ENCODE data around the gene ATF2. TPM values are rescaled to one million over a fixed set of nuclear protein-coding genes. Genes with fewer than 3 reads are reported as not detected.
A peak's percentile ranks its signal among the peaks of the same experiment; 100 is the strongest.

ATF2 gene
- total RNA-seq, 2 donors from 2014 or later, result 32.4 to 46.4 TPM

DNA sequence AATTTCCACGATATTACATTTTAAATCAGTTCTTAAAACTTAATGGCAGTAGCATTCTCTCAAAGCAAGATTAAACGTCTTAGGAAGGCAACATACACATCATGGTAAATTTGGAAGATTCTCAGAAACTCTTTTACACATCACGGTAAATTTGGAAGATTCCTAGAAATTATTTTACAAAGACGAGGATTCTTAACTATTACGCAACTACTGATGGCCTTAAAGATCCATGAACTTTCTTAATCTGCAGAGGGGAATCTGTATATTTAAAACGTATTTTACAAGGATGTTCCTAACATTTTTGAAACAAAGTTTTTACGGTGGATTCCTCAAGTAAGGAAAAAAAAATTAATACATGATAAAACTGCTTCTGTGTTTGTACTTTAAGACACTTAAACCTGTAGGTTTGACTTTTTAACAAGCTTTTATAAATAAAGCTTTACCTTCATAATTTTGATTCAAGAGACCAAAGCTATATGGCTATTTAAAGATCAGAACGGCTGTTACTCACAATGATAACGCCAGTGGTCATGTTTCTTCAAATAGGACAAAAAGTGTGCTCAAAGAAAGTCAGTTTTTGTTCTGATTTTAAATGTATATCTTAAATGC is 1.7 kb downstream of the ATF2 start:
- H3K9ac ChIP-seq (ENCODE audit: low read depth in 2 of 2, low read length in 2 of 2), result no peak overlapping the region
- H3K4me1 ChIP-seq, result no peaks in the 10 kb centered on the region
- intact Hi-C loops (cut with DNase I), result no loop called here
- no peak overlapping the region for H3K4me3 ChIP-seq
- TF ChIP-seq, protein P1, sequence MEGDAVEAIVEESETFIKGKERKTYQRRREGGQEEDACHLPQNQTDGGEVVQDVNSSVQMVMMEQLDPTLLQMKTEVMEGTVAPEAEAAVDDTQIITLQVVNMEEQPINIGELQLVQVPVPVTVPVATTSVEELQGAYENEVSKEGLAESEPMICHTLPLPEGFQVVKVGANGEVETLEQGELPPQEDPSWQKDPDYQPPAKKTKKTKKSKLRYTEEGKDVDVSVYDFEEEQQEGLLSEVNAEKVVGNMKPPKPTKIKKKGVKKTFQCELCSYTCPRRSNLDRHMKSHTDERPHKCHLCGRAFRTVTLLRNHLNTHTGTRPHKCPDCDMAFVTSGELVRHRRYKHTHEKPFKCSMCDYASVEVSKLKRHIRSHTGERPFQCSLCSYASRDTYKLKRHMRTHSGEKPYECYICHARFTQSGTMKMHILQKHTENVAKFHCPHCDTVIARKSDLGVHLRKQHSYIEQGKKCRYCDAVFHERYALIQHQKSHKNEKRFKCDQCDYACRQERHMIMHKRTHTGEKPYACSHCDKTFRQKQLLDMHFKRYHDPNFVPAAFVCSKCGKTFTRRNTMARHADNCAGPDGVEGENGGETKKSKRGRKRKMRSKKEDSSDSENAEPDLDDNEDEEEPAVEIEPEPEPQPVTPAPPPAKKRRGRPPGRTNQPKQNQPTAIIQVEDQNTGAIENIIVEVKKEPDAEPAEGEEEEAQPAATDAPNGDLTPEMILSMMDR (IDR thresholded peaks at IDR 0.05), result no peak
- H3K27ac ChIP-seq, result no peak overlapping the region
- H3K9me3 ChIP-seq, result no peaks in the 10 kb centered on the region
- H3K27me3 ChIP-seq, result no peaks in the 10 kb centered on the region
- no peaks in the 10 kb centered on the region for H3K36me3 ChIP-seq
- no peak for DNase-seq

DNA sequence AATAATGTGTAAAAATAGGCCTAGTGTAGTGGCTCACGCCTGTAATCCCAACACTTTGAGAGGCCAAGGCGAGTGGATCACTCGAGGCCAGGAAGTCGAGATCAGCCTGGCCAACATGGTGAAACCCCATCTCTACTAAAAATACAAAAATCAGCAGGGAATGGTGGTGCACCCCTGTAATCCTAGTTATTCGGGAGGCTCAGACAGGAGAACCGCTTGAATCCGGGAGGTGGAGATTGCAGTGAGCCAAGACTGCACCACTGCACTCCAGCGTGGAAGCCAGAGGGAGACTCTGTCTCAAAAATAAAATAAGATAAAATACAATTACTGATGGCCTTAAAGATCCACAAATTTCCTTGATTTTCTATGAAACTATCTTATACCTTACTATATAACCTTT is 3.8 kb downstream of the ATF2 start:
- intact Hi-C loops (cut with DNase I), result no loop called here
- DNase-seq, result no peak
- Histone ChIP-seq H3K9me3 (no peaks in the 10 kb centered on the region), H3K27me3 (no peaks in the 10 kb centered on the region), H3K4me3 (no peak overlapping the region), H3K27ac (no peak overlapping the region), H3K9ac (ENCODE audit: low read depth in 2 of 2, low read length in 2 of 2) (no peak overlapping the region), H3K36me3 (no peaks in the 10 kb centered on the region), H3K4me1 (no peaks in the 10 kb centered on the region)
- TF ChIP-seq, protein P1 (IDR thresholded peaks at IDR 0.05), result no peak

DNA sequence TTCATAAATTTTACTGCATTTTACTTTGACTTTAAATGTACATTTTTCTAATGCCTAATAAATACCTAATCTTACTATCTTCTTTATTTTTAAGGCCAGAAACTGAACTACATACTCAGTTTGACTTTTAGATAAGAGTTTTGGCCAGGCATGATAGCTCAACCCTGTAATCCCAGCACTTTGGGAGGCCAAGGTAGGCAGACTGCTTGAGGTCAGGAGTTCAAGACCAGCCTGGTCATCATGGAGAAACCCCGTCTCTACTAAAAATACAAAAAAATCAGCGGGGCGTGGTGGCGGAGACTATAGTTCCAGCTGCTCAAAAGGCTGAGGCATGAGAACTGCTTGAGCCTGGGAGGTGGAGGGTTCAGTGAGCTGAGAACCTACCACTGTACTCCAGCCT is 9.1 kb downstream of the ATF2 start:
- TF ChIP-seq, protein P1 (IDR thresholded peaks at IDR 0.05), result no peak
- H3K27me3 ChIP-seq, result no peaks in the 10 kb centered on the region
- H3K36me3 ChIP-seq, result no peaks in the 10 kb centered on the region
- H3K9me3 ChIP-seq, result no peaks in the 10 kb centered on the region
- DNase-seq, result no peak
- no peak overlapping the region for H3K27ac ChIP-seq
- intact Hi-C loops (cut with DNase I), result no loop called here
- H3K4me3 ChIP-seq, result no peak overlapping the region
- no peaks in the 10 kb centered on the region for H3K4me1 ChIP-seq
- no peak overlapping the region for H3K9ac ChIP-seq (ENCODE audit: low read depth in 2 of 2, low read length in 2 of 2)

DNA sequence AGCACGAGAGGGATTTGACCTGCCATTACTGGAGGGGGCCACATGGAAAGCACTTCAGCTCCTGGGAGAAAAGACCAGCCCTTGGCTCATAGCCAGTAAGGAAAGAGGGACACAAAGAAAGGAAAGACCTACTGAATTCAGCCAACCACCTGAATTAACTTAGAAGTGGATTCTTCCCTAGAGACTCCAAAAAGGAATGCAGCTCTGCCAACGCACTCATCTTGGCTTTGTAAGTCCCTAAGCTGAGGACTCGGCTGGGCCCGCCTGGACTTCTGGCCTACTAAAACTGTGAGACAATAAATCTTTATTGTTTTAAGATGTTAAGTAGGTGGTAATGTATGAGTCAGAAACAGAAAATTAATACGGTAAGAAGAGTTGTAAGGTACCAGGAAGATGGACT is 11.5 kb downstream of the ATF2 start:
- peak; percentile 47 for DNase-seq
- H3K9ac ChIP-seq (ENCODE audit: low read depth in 2 of 2, low read length in 2 of 2), result no peak overlapping the region
- peak overlapping the region; percentile 28 for H3K27ac ChIP-seq
- no peak overlapping the region for H3K4me3 ChIP-seq
- H3K27me3 ChIP-seq, result no peaks in the 10 kb centered on the region
- TF ChIP-seq, protein P1 (IDR thresholded peaks at IDR 0.05), result no peak
- no peaks in the 10 kb centered on the region for H3K9me3 ChIP-seq
- H3K4me1 ChIP-seq, result no peaks in the 10 kb centered on the region
- no peaks in the 10 kb centered on the region for H3K36me3 ChIP-seq
- intact Hi-C loops (cut with DNase I), result no loop called here

DNA sequence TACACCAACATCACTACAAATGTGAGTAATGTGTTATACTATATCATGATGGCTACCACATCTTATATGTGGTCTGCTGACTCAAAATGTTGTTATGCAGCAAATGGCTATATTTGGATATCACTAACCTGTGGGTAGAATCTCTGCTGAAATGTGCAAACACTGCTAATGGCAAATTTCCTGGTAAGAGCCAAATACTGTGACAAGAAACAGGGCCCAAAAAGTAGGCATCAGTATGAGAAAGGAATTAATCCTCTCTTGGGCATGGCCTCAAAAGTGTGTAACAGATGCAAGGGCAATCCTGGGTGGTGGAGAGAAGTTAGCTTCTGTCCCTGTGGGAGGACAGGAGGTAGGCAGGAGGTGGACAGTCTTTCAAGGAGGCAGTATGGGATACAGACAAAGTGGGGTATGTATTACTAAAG is 13.3 kb downstream of the ATF2 start:
- Histone ChIP-seq H3K4me1 (no peaks in the 10 kb centered on the region), H3K27me3 (no peaks in the 10 kb centered on the region), H3K4me3 (no peak overlapping the region), H3K9me3 (no peaks in the 10 kb centered on the region), H3K27ac (no peak overlapping the region), H3K9ac (ENCODE audit: low read depth in 2 of 2, low read length in 2 of 2) (no peak overlapping the region), H3K36me3 (no peaks in the 10 kb centered on the region)
- no peak for DNase-seq
- TF ChIP-seq, protein P1 (IDR thresholded peaks at IDR 0.05), result no peak
- intact Hi-C loops (cut with DNase I), result no loop called here
